G401 (cell line): ENCODE data around the gene AP4S1. TPM values are rescaled to one million over a fixed set of nuclear protein-coding genes. Genes with fewer than 3 reads are reported as not detected.
"Not testable (repeated sequence)": the region's sequence is repeated elsewhere in the genome, so short reads cannot be mapped to it uniquely, and the experiment has no call there.

Experiments
- DNase-seq: peaks from one replicate; pipeline ENCODE4 v3.0.0-alpha.2; 2015; ENCODE audit warnings: low spot score
- in situ Hi-C: cut with HindIII; loops from 2 replicates; pipeline ENCODE4 v1.10.0; 2016; ENCODE audit warnings: low sequenced_read_pairs, mixed read lengths
- total RNA-seq: library from RNA; depleted of rRNA; stranded (reverse); fragments of >200 nt; shearing (Covaris generic); gene quantifications from 2 replicates; pipeline ENCODE4 v1.2.3, GENCODE V29; 2014

AP4S1 gene
- total RNA-seq, 1 experiment from 2014 or later: 12.6 TPM

- in situ Hi-C loops: no loop called here
- DNase-seq: no peak
These were observed 49.7 kb downstream of the AP4S1 start for GRCh38 chr14:31075144-31075543.

GRCh38 chr14:31078766-31079165, 53.3 kb downstream of the AP4S1 start:
- in situ Hi-C loops: no loop called here
- DNase-seq: no peak

GRCh38 chr14:31080056-31080455, 54.6 kb downstream of the AP4S1 start:
- no peak for DNase-seq

GRCh38 chr14:31080484-31080883, 55.0 kb downstream of the AP4S1 start:
- DNase-seq: no peak
- in situ Hi-C loops: no loop called here

More at GRCh38 chr14:31080056-31080455, 54.6 kb downstream of the AP4S1 start:
- in situ Hi-C loops: no loop called here

GRCh38 chr14:31083781-31084180, 58.3 kb downstream of the AP4S1 start:
- no peak for DNase-seq
- in situ Hi-C loops: no loop called here

GRCh38 chr14:31084385-31084784, 58.9 kb downstream of the AP4S1 start:
- DNase-seq: no peak
- in situ Hi-C loops: no loop called here

GRCh38 chr14:31085027-31085426, 59.6 kb downstream of the AP4S1 start:
- in situ Hi-C loops: no loop called here

GRCh38 chr14:31086466-31086865, 61.0 kb downstream of the AP4S1 start:
- DNase-seq, in situ Hi-C loops: not testable (repeated sequence)

More at GRCh38 chr14:31085027-31085426, 59.6 kb downstream of the AP4S1 start:
- DNase-seq: no peak

- DNase-seq: no peak
- in situ Hi-C loops: no loop called here
These were observed 65.7 kb downstream of the AP4S1 start for GRCh38 chr14:31090883-31091764.

GRCh38 chr14:31092160-31092708, 66.8 kb downstream of the AP4S1 start:
- no peak for DNase-seq
- in situ Hi-C loops: no loop called here

- in situ Hi-C loops, DNase-seq: not testable (repeated sequence)
These were observed 68.7 kb downstream of the AP4S1 start for GRCh38 chr14:31093884-31094839.

GRCh38 chr14:31095817-31096216, 70.4 kb downstream of the AP4S1 start:
- in situ Hi-C loops, DNase-seq: not testable (repeated sequence)

- in situ Hi-C loops: no loop called here
- DNase-seq: no peak
These were observed 70.8 kb downstream of the AP4S1 start for GRCh38 chr14:31096255-31096654.

- in situ Hi-C loops: no loop called here
- DNase-seq: no peak
These were observed 71.6 kb downstream of the AP4S1 start for GRCh38 chr14:31097081-31097480.

- in situ Hi-C loops: no loop called here
- no peak for DNase-seq
These were observed 81.3 kb downstream of the AP4S1 start for GRCh38 chr14:31106768-31107167.

- in situ Hi-C loops: no loop called here
- no peak for DNase-seq
These were observed 83.8 kb downstream of the AP4S1 start for GRCh38 chr14:31109257-31109656.

- in situ Hi-C loops: no loop called here
- no peak for DNase-seq
These were observed 85.4 kb downstream of the AP4S1 start for GRCh38 chr14:31110872-31111271.

- in situ Hi-C loops: no loop called here
- no peak for DNase-seq
These were observed 88.3 kb downstream of the AP4S1 start for GRCh38 chr14:31113794-31114193.

GRCh38 chr14:31118892-31119291, 93.4 kb downstream of the AP4S1 start:
- in situ Hi-C loops: no loop called here
- DNase-seq: no peak
